Kidney tubule cell (primary cell): Measurements from ENCODE around the gene EYA2.
"Not testable (repeated sequence)": the region's sequence is repeated elsewhere in the genome, so short reads cannot be mapped to it uniquely, and the experiment has no call there.

Experiments
- DNase-seq: peaks from one replicate; pipeline ENCODE4 v3.0.0-alpha.2; 2018; ENCODE audit warnings: low spot score

Gene EYA2

GRCh38 chr20:46897328-46897880 is 2.8 kb downstream of the EYA2 start:
- DNase-seq: no peak

GRCh38 chr20:46898423-46898822 is 3.8 kb downstream of the EYA2 start:
- no peak for DNase-seq

GRCh38 chr20:46899621-46900020 is 5.0 kb downstream of the EYA2 start:
- no peak for DNase-seq

GRCh38 chr20:46900086-46900485 is 5.4 kb downstream of the EYA2 start:
- no peak for DNase-seq

- DNase-seq: no peak
These were observed 6.2 kb downstream of the EYA2 start for GRCh38 chr20:46900826-46901225.

- DNase-seq: no peak
These were observed 7.0 kb downstream of the EYA2 start for GRCh38 chr20:46901638-46902037.

- DNase-seq: no peak
These were observed 8.6 kb downstream of the EYA2 start for GRCh38 chr20:46903256-46903655.

- DNase-seq: no peak
These were observed 9.3 kb downstream of the EYA2 start for GRCh38 chr20:46903937-46904336.

GRCh38 chr20:46905364-46906125 is 10.9 kb downstream of the EYA2 start:
- no peak for DNase-seq

- DNase-seq: no peak
These were observed 18.8 kb downstream of the EYA2 start for GRCh38 chr20:46913329-46914044.

- no peak for DNase-seq
These were observed 20.2 kb downstream of the EYA2 start for GRCh38 chr20:46914789-46915379.

- no peak for DNase-seq
These were observed 21.1 kb downstream of the EYA2 start for GRCh38 chr20:46915575-46916257.

- no peak for DNase-seq
These were observed 21.6 kb downstream of the EYA2 start for GRCh38 chr20:46916258-46916603.

GRCh38 chr20:46917155-46917554 is 22.5 kb downstream of the EYA2 start:
- no peak for DNase-seq

- DNase-seq: no peak
These were observed 25.5 kb downstream of the EYA2 start for GRCh38 chr20:46920114-46920513.

GRCh38 chr20:46922841-46923240 is 28.2 kb downstream of the EYA2 start:
- DNase-seq: not testable (repeated sequence)

GRCh38 chr20:46923550-46923949 is 28.9 kb downstream of the EYA2 start:
- peak; percentile 25 for DNase-seq

- DNase-seq: peak; percentile 31
These were observed 34.0 kb downstream of the EYA2 start for GRCh38 chr20:46928580-46929132.

GRCh38 chr20:46929902-46930301 is 35.3 kb downstream of the EYA2 start:
- DNase-seq: no peak

GRCh38 chr20:46930640-46931339 is 36.1 kb downstream of the EYA2 start:
- DNase-seq: no peak

- DNase-seq: no peak
These were observed 37.1 kb downstream of the EYA2 start for GRCh38 chr20:46931699-46932098.
